Loucy (cell line): Measurements from ENCODE around the gene GIMAP4.

Experiments used
- EZH2phosphoT487 ChIP-seq: fragments of 200-600 bp; IDR thresholded peaks from 2 replicates; pipeline ENCODE4 v1.6.1; 2018; ENCODE audit warnings: antibody characterized with exemption, mild to moderate bottlenecking, moderate library complexity, borderline replicate concordance
- TF ChIP-seq, protein P1 (sequence below): fragments of 200-600 bp; sonication (generic); conservative IDR thresholded peaks from 2 replicates; pipeline ENCODE4 v1.5.1; 2014; ENCODE audit warnings: mild to moderate bottlenecking, antibody characterized with exemption, low read length

DNA sequence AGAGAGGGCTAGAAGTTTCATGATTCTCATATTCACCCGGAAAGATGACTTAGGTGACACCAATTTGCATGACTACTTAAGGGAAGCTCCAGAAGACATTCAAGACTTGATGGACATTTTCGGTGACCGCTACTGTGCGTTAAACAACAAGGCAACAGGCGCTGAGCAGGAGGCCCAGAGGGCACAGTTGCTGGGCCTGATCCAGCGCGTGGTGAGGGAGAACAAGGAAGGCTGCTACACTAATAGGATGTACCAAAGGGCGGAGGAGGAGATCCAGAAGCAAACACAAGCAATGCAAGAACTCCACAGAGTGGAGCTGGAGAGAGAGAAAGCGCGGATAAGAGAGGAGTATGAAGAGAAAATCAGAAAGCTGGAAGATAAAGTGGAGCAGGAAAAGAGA lies 5.3 kb downstream of the GIMAP4 start:
- TF ChIP-seq, protein P1, sequence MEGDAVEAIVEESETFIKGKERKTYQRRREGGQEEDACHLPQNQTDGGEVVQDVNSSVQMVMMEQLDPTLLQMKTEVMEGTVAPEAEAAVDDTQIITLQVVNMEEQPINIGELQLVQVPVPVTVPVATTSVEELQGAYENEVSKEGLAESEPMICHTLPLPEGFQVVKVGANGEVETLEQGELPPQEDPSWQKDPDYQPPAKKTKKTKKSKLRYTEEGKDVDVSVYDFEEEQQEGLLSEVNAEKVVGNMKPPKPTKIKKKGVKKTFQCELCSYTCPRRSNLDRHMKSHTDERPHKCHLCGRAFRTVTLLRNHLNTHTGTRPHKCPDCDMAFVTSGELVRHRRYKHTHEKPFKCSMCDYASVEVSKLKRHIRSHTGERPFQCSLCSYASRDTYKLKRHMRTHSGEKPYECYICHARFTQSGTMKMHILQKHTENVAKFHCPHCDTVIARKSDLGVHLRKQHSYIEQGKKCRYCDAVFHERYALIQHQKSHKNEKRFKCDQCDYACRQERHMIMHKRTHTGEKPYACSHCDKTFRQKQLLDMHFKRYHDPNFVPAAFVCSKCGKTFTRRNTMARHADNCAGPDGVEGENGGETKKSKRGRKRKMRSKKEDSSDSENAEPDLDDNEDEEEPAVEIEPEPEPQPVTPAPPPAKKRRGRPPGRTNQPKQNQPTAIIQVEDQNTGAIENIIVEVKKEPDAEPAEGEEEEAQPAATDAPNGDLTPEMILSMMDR: no peak
- TF ChIP-seq EZH2phosphoT487: no peak
